Embryonic facial prominence (tissue), 1 donor: Measurements from ENCODE around the gene CNGA2.
A peak's percentile ranks its signal among the peaks of the same experiment; 100 is the strongest.

Experiments used
- DNase-seq: peaks from one replicate; pipeline ENCODE4 v3.0.0-alpha.2; 2016; ENCODE audit errors: extremely low spot score

Gene CNGA2

GRCh38 chrX:151752847-151753246, 18.3 kb downstream of the CNGA2 start:
- DNase-seq = no peak

GRCh38 chrX:151753313-151754046, 18.9 kb downstream of the CNGA2 start:
- no peak for DNase-seq

- DNase-seq = no peak
Measured at GRCh38 chrX:151754047-151754429, 19.5 kb downstream of the CNGA2 start.

GRCh38 chrX:151754641-151755215, 20.2 kb downstream of the CNGA2 start:
- peak; percentile 13 for DNase-seq

GRCh38 chrX:151759041-151759708, 24.6 kb downstream of the CNGA2 start:
- DNase-seq = no peak

GRCh38 chrX:151762802-151763201, 28.3 kb downstream of the CNGA2 start:
- DNase-seq = no peak

GRCh38 chrX:151763711-151764110, 29.2 kb downstream of the CNGA2 start:
- no peak for DNase-seq

GRCh38 chrX:151765026-151765425, 30.5 kb downstream of the CNGA2 start:
- DNase-seq = no peak

- no peak for DNase-seq
Measured at GRCh38 chrX:151771726-151772125, 37.2 kb downstream of the CNGA2 start.

- no peak for DNase-seq
Measured at GRCh38 chrX:151773434-151773833, 38.9 kb downstream of the CNGA2 start.

GRCh38 chrX:151774421-151774820, 39.9 kb downstream of the CNGA2 start:
- no peak for DNase-seq

GRCh38 chrX:151776181-151776731, 41.7 kb downstream of the CNGA2 start:
- DNase-seq = no peak

GRCh38 chrX:151776936-151777335, 42.4 kb downstream of the CNGA2 start:
- DNase-seq = no peak

- no peak for DNase-seq
Measured at GRCh38 chrX:151779258-151779657, 44.7 kb downstream of the CNGA2 start.

GRCh38 chrX:151780621-151781020, 46.1 kb downstream of the CNGA2 start:
- DNase-seq = no peak

- no peak for DNase-seq
Measured at GRCh38 chrX:151789179-151789800, 54.7 kb downstream of the CNGA2 start.

- no peak for DNase-seq
Measured at GRCh38 chrX:151790481-151791160, 56.1 kb downstream of the CNGA2 start.

- no peak for DNase-seq
Measured at GRCh38 chrX:151791961-151792360, 57.4 kb downstream of the CNGA2 start.

- DNase-seq = no peak
Measured at GRCh38 chrX:151792505-151792904, 58.0 kb downstream of the CNGA2 start.

GRCh38 chrX:151793886-151794285, 59.3 kb downstream of the CNGA2 start:
- no peak for DNase-seq
